ENCODE results near the gene CNGB1. TPM values are rescaled to one million over a fixed set of nuclear protein-coding genes. Genes with fewer than 3 reads are reported as not detected.

CNGB1 gene
- total and polyA plus RNA-seq, 10 donors = 0.02 to 0.12 TPM; not detected in 8

DNA sequence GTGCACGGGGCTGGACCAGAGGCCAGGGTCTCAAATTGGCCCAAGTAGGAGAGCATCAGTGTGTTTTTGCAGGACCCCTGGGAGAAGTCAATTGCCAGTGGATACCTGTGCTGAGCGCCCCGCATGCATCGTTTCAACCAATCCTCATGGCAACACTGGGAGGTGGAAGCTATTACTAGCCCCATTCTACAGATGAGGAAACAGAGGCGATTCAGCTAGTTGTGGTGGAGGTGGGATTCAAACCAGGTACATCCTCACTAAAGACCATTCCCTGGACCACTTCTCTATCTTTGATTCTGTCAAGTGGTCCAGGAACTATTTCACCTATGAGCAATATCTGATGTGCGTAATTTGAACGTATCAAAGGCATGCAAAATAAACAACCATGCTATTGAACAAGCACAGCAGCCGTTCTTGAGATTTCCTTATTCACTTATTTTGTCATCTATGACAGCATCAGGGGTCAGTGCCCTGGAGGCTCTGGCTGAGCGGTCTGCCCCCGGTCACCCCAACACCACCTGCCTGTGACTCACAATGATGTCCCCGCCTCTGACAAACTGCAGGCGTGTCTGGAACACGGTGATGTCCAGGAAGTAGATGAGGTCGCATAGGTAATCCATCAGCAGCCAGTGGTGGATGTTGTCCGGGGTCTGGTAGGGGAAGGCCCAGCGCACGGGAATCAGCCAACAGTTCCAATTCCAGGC lies 54.0 kb downstream of the CNGB1 start:
- Histone ChIP-seq H3K4me1 (no peaks in the 10 kb centered on the region), H3K4me3 (no peak overlapping the region), H3K9me3 (peaks cover 0 to 12% (median 3%) of the 10 kb centered on the region in 8 donors), H3K27me3 (replicated peaks in 1 of 7) (peaks cover 0 to 5% (median 0%) of the 10 kb centered on the region in 7 donors), H3K36me3 (no peaks in the 10 kb centered on the region), H3K27ac (no peak overlapping the region)
- DNase-seq = no peak
- WGBS, 5 donors = 80 to 83% (median 81%) methylated on average over 16 to 17 of the region's 17 CpGs
- intact Hi-C loops (cut with DNase I; ENCODE audit: low total_unique reads) = no loop called here
- TF ChIP-seq POLR2AphosphoS5 (IDR thresholded peaks at IDR 0.05) (no peak), POLR2A (IDR thresholded peaks at IDR 0.05) (no peak)
- TF ChIP-seq, protein P1, sequence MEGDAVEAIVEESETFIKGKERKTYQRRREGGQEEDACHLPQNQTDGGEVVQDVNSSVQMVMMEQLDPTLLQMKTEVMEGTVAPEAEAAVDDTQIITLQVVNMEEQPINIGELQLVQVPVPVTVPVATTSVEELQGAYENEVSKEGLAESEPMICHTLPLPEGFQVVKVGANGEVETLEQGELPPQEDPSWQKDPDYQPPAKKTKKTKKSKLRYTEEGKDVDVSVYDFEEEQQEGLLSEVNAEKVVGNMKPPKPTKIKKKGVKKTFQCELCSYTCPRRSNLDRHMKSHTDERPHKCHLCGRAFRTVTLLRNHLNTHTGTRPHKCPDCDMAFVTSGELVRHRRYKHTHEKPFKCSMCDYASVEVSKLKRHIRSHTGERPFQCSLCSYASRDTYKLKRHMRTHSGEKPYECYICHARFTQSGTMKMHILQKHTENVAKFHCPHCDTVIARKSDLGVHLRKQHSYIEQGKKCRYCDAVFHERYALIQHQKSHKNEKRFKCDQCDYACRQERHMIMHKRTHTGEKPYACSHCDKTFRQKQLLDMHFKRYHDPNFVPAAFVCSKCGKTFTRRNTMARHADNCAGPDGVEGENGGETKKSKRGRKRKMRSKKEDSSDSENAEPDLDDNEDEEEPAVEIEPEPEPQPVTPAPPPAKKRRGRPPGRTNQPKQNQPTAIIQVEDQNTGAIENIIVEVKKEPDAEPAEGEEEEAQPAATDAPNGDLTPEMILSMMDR (IDR thresholded peaks at IDR 0.05 in 8 of 11, conservative IDR thresholded peaks at IDR 0.05 in 3 of 11) = no peak

DNA sequence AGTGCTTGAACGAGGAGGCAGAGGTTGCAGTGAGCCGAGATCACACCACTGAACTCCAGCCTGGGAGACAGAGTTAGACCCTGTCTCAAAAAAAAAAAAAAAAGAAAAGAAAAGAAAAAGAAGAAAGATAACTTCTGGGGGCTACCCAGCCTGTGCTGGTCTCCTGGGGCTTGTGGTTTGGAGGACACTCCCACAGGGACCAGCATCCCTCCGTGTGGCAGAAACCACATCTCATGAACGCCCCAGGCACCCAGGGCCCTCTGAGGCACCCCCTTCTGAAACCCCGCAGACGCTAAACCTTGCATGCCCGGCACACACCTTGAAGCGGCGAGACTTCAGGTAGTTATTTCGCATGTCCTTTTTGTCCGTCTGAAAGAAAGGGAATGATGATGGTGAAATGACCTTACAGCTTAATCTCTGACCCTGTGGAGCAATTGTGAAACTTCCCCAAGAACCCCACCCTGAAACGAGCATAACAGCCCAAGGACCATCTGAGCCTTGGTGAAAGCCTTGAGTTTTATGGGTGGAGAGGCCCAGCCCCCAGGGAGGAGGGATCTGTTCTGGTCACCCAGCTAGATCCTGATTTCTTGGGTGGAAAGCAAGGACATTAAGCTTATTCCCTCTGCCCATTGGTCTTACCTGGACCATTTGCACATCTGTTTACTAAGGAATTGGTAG lies 55.0 kb downstream of the CNGB1 start:
- TF ChIP-seq POLR2AphosphoS5 (IDR thresholded peaks at IDR 0.05) = no peak
- no peak for TF ChIP-seq POLR2A (IDR thresholded peaks at IDR 0.05)
- TF ChIP-seq, protein P1 (IDR thresholded peaks at IDR 0.05 in 8 of 11, conservative IDR thresholded peaks at IDR 0.05 in 3 of 11) = no peak
- Histone ChIP-seq H3K27me3 (replicated peaks in 1 of 7) (peaks cover 0 to 5% (median 0%) of the 10 kb centered on the region in 7 donors), H3K4me3 (no peak overlapping the region), H3K9me3 (peaks cover 0 to 12% (median 3%) of the 10 kb centered on the region in 8 donors), H3K27ac (no peak overlapping the region), H3K4me1 (no peaks in the 10 kb centered on the region), H3K36me3 (no peaks in the 10 kb centered on the region)
- intact Hi-C loops (cut with DNase I; ENCODE audit: low total_unique reads) = no loop called here
- WGBS, 5 donors = 54 to 66% (median 59%) methylated on average over 12 of the region's 12 CpGs
- no peak for DNase-seq

DNA sequence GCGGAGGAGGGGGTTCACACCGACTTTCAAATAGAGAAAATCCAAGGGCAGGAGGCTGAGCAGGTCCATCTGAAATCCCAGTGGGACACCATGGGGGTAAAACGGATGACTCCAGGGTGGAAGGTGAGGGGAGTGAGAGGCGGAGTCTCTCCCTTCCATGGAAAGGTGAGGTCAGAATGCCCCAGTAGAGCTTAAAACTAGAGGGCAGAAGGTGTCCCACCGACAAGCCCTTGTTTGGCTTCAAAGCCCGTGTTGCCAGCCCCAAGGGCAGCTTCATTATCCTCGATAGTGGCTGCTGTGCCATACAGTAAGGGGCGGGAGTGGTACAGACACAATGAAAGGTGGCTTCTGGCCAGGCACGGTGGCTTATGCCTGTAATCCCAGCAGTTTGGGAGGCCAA lies 55.7 kb downstream of the CNGB1 start:
- TF ChIP-seq POLR2AphosphoS5 (IDR thresholded peaks at IDR 0.05) (no peak), POLR2A (IDR thresholded peaks at IDR 0.05) (no peak)
- TF ChIP-seq, protein P1 (IDR thresholded peaks at IDR 0.05 in 8 of 11, conservative IDR thresholded peaks at IDR 0.05 in 3 of 11) = no peak
- H3K27ac ChIP-seq = no peak overlapping the region
- no peaks in the 10 kb centered on the region for H3K4me1 ChIP-seq
- no peak overlapping the region for H3K4me3 ChIP-seq
- H3K36me3 ChIP-seq = no peaks in the 10 kb centered on the region
- peaks cover 0 to 12% (median 3%) of the 10 kb centered on the region in 8 donors for H3K9me3 ChIP-seq
- H3K27me3 ChIP-seq (replicated peaks in 1 of 7) = peaks cover 0 to 5% (median 0%) of the 10 kb centered on the region in 7 donors
- intact Hi-C loops (cut with DNase I; ENCODE audit: low total_unique reads) = no loop called here
- no peak for DNase-seq
- 65 to 79% (median 76%) methylated on average over 9 of the region's 9 CpGs for WGBS, 5 donors
